ENCODE data around the gene RBCK1. TPM values are rescaled to one million over a fixed set of nuclear protein-coding genes. Genes with fewer than 3 reads are reported as not detected.

Gene RBCK1
- total RNA-seq (2012; rRNA removed) (29.2 and 29.9 TPM in 2 replicates), polyA plus RNA-seq (2012; rRNA removed) (84.2 and 89.4 TPM in 2 replicates), Bru-seq, nascent RNA (percentile 79 among the genes with signal in this experiment), BruChase-seq, experiment 1, labeled RNA remaining after a 6-hour chase (percentile 88 among the genes with signal in this experiment), BruChase-seq, experiment 2, labeled RNA remaining after a 2-hour chase (percentile 82 among the genes with signal in this experiment)
- polyA plus RNA-seq (2012; cell fraction: cytosol; rRNA removed) = 51.3 and 95.8 TPM in 2 replicates
- polyA plus RNA-seq (2012; cell fraction: nucleus; rRNA removed; ENCODE audit: low replicate concordance) = 154 and 323 TPM in 2 replicates
- long read RNA-seq, transcript RBCK1-213 (3 exons, 1,200 nt) = minor isoform, 12 of 228 reads
- long read RNA-seq, transcript RBCK1-201 (11 exons, 2,511 nt) = minor isoform, 7 of 228 reads
- long read RNA-seq, transcript RBCK1-202 (12 exons, 2,774 nt) = major isoform, 106 of 228 reads
- long read RNA-seq, partial matches to known transcripts = 74 of 228 reads
- long read RNA-seq, other reads (novel, unspliced or antisense) = 21 of 228 reads

DNA sequence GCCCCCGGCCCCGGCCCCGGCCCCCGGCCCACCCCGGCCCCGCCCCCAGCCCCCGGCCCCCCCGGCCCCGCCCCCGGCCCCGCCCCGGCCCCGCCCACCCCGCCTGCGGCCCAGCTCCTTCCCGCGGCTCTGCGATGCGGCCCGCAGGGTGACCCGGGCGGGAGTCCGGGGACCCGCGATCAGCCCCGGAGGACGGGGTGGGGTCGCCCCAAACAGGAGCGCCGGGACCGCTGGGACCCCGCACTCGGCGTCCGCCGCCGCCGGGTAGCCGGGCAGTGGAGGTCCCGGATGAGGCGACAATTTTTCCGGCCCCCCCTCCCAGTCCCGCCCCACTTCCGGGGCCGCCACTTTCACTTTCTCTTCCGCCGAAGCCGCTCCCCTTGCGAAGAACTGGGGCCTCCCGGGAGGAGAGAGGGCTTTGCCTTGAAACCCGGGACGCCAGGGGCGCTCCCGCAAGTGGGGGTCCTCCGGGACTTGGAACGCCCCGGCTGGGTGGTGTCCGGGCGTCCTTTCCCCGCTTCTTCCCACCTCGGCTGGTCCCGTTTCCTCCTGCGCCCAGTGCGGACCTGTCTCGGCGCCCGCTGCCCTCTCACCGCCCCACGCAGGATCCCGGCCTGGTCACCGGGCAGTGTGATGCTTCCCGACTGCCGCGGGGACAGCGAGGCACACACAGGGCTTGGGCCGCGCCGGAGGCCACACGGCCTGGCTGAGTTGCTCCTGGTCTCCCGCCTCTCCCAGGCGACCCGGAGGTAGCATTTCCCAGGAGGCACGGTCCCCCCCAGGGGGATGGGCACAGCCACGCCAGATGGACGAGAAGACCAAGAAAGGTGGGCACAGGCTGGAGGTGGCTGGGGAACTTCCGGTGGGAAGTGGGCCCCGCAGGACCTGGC is at the start of gene RBCK1:
TSS of gene RBCK1 (plus strand) at position 347 of the 890 bp plus-strand sequence. CDS start at position 806, 459 bp downstream.
- dilution Hi-C loops (cut with HindIII; ENCODE audit: low sequenced_read_pairs, unreplicated experiment) (no loop called here), intact Hi-C loops (cut with micrococcal nuclease) (loop anchor here (2.0 kb wide), 1 partner anchor 47 kb away; no protein-coding TSS in a partner anchor)
- POLR2A ChIA-PET (ENCODE audit: unreplicated experiment) = interaction anchor here (1.2 kb wide), 1 partner anchor 26 kb away, joined by 4 read pairs; no protein-coding TSS in a partner anchor
- TF ChIP-seq MXI1 (IDR thresholded peaks at IDR 0.05; ENCODE audit: borderline replicate concordance, low read depth, low read length) (no peak), MAFK (IDR thresholded peaks at IDR 0.05; ENCODE audit: low read depth, low read length) (no peak), FOS (IDR thresholded peaks at IDR 0.05; ENCODE audit: low read depth, low read length) (no peak), CHD1 (IDR thresholded peaks at IDR 0.05; ENCODE audit: low read depth, low read length) (0 out of 2 replicates have a peak, but pooled peaks have one; percentile 49), BHLHE40 (IDR thresholded peaks at IDR 0.05; ENCODE audit: low read depth, low read length) (no peak), CEBPB (IDR thresholded peaks at IDR 0.05; ENCODE audit: low read depth, low read length) (no peak), NFE2L2 (IDR thresholded peaks at IDR 0.05; ENCODE audit: low read depth, low read length) (0 out of 2 replicates have a peak, but pooled peaks have one; percentile 4), SMC3 (IDR thresholded peaks at IDR 0.05; ENCODE audit: low read depth, low read length) (0 out of 2 replicates have a peak, but pooled peaks have one; percentile 2), RFX5 (IDR thresholded peaks at IDR 0.05; ENCODE audit: low read depth, low read length) (no peak)
- TF ChIP-seq, protein P1, sequence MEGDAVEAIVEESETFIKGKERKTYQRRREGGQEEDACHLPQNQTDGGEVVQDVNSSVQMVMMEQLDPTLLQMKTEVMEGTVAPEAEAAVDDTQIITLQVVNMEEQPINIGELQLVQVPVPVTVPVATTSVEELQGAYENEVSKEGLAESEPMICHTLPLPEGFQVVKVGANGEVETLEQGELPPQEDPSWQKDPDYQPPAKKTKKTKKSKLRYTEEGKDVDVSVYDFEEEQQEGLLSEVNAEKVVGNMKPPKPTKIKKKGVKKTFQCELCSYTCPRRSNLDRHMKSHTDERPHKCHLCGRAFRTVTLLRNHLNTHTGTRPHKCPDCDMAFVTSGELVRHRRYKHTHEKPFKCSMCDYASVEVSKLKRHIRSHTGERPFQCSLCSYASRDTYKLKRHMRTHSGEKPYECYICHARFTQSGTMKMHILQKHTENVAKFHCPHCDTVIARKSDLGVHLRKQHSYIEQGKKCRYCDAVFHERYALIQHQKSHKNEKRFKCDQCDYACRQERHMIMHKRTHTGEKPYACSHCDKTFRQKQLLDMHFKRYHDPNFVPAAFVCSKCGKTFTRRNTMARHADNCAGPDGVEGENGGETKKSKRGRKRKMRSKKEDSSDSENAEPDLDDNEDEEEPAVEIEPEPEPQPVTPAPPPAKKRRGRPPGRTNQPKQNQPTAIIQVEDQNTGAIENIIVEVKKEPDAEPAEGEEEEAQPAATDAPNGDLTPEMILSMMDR (conservative IDR thresholded peaks at IDR 0.05; ENCODE audit: low read depth, low read length) = no peak
- TF ChIP-seq, protein P2, sequence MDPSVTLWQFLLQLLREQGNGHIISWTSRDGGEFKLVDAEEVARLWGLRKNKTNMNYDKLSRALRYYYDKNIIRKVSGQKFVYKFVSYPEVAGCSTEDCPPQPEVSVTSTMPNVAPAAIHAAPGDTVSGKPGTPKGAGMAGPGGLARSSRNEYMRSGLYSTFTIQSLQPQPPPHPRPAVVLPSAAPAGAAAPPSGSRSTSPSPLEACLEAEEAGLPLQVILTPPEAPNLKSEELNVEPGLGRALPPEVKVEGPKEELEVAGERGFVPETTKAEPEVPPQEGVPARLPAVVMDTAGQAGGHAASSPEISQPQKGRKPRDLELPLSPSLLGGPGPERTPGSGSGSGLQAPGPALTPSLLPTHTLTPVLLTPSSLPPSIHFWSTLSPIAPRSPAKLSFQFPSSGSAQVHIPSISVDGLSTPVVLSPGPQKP (IDR thresholded peaks at IDR 0.05; ENCODE audit: borderline replicate concordance, low read depth, low read length) = no peak

More for the DNA sequence above, at the start of gene RBCK1:
- peak within 1 kb of the TSS; percentile 89 for H4K91ac ChIP-seq (ENCODE audit: insufficient read depth, low read depth, low read length)
- in situ Hi-C loops (cut with MboI; ENCODE audit: low sequenced_read_pairs) = no loop called here
- H2BK120ac ChIP-seq (ENCODE audit: low read depth, low read length) = peak within 1 kb of the TSS; percentile 60; the same call in 1 of the 2 replicates
- peak within 1 kb of the TSS; percentile 95 for H3K4me2 ChIP-seq (ENCODE audit: low read depth, low read length)
- peak within 1 kb of the TSS; percentile 83 for H3K56ac ChIP-seq (ENCODE audit: extremely low read depth, insufficient read depth, low read length)
- peak within 1 kb of the TSS; percentile 33; the same call in 1 of the 2 replicates for H3K18ac ChIP-seq (ENCODE audit: low read depth, low read length)
- ATAC-seq (ENCODE audit: low read depth) (peak; percentile 83), DNase-seq (peak; percentile 72)
- H2BK5ac ChIP-seq (ENCODE audit: low read depth, low read length, poor library complexity, severe bottlenecking) = peak within 1 kb of the TSS; percentile 82
- H2AK9ac ChIP-seq (replicated peaks; ENCODE audit: low read depth, low read length, poor library complexity) = peak within 1 kb of the TSS; percentile 97
- no peak within 1 kb of the TSS; the same call in 2 of the 3 replicates for H2BK15ac ChIP-seq (ENCODE audit: low read depth, low read length)
- H3K9ac ChIP-seq (ENCODE audit: low read depth, low read length) = peak within 1 kb of the TSS; percentile 73
- CTCF ChIA-PET = interaction anchor here (1.0 kb wide), 1 partner anchor 28 kb away, joined by 3 read pairs; no protein-coding TSS in a partner anchor
- peak within 1 kb of the TSS; percentile 82 for H3K4ac ChIP-seq (ENCODE audit: low read depth, low read length)
- peak within 1 kb of the TSS; percentile 96 for H2AFZ ChIP-seq (replicated peaks; ENCODE audit: low read length, poor library complexity)
- H4K8ac ChIP-seq (ENCODE audit: low read depth in 2 of 2, low read length in 2 of 2) = peak within 1 kb of the TSS; percentile 74 to 90
- H3K4me1 ChIP-seq (ENCODE audit: control insufficient read depth, insufficient read depth, low read length) = peaks cover 14% of the 10 kb centered on the region
- H2AK5ac ChIP-seq (ENCODE audit: low read depth, low read length) = peak within 1 kb of the TSS; percentile 90
- H3K9me1 ChIP-seq (ENCODE audit: insufficient read depth, low read length) = peaks cover 8% of the 10 kb centered on the region; the same call in 1 of the 2 replicates
- H4K20me1 ChIP-seq (ENCODE audit: insufficient read depth, low read length) = peaks cover 12% of the 10 kb centered on the region; the same call in 1 of the 2 replicates
- H3K79me1 ChIP-seq (ENCODE audit: low read depth in 1 of 2, low read length in 2 of 2) = peaks cover 22 to 43% of the 10 kb centered on the region in 2 experiments
- H3K36me3 ChIP-seq (ENCODE audit: control insufficient read depth, insufficient read depth, low read length) = peaks cover 11% of the 10 kb centered on the region
- peak within 1 kb of the TSS; percentile 91 for H3K27ac ChIP-seq (ENCODE audit: insufficient read depth, low read length)
- 0 out of 2 replicates have a peak, but pooled peaks cover 3% of the 10 kb centered on the region for H3K9me3 ChIP-seq (ENCODE audit: control insufficient read depth, insufficient read depth, low read length)
- H3K23ac ChIP-seq (ENCODE audit: low read depth, low read length) = peak within 1 kb of the TSS; percentile 97
- 0% methylated on average over 37 of the region's 87 CpGs; no CpG with 5 or more reads in 1 of the 2 experiments for WGBS, 2 experiments (ENCODE audit: extremely low coverage in 2 of 2, insufficient read length in 1 of 2)
- no peak within 1 kb of the TSS for H2BK20ac ChIP-seq (ENCODE audit: low read depth, low read length)
- BruUV-seq (replicated peaks) = no TSS peak
- H3K27me3 ChIP-seq (ENCODE audit: control insufficient read depth, insufficient read depth, low read length) = no peaks in the 10 kb centered on the region
- peak within 1 kb of the TSS; percentile 91 for H3K4me3 ChIP-seq (ENCODE audit: insufficient read depth, low read depth, low read length)
- peak within 1 kb of the TSS; percentile 91 for H3K14ac ChIP-seq (replicated peaks; ENCODE audit: low read depth, low read length)
- H4K5ac ChIP-seq (ENCODE audit: low read depth, low read length) = peak within 1 kb of the TSS; percentile 15

All from IMR-90 (cell line).